Left colon (tissue), 2 donors: ENCODE data around the gene ASS1. TPM values are rescaled to one million over a fixed set of nuclear protein-coding genes. Genes with fewer than 3 reads are reported as not detected.

Source experiments
- ATAC-seq: fragments of 200-7000 bp; cut with Tn5 transposase; one replicate; pipeline ENCODE4 v1.9.1; 2020; ENCODE audit warnings: mild to moderate bottlenecking, moderate library complexity
- DNase-seq, 2 donors: peaks; one replicate each; pipeline ENCODE4 v3.0.0-alpha.2; 2020
- intact Hi-C, 2 donors: fragments of 100-400 bp; cut with DNase I in 1 of 2; cut with micrococcal nuclease in 1 of 2; formaldehyde crosslinking; loops; one replicate each; pipeline versions ENCODE4 v1.11.2 to v1.14.0; 2022; cut with DNase I, micrococcal nuclease
- total RNA-seq, 2 donors: library from RNA; stranded (reverse); fragmentation: NEBNext Ultra II Directional; extraction: Animal tissue kit (Norgen Biotek cat#: 25700); gene quantifications; one replicate each; pipeline ENCODE4 v1.2.1, GENCODE V29; 2021
- donor health status: DM: no; HTN: no; CAD: no.
- donor health status: DM: yes; HTN: yes; CAD: no.

ASS1 gene
- total RNA-seq, 2 donors from 2014 or later: 264 to 515 TPM

DNA sequence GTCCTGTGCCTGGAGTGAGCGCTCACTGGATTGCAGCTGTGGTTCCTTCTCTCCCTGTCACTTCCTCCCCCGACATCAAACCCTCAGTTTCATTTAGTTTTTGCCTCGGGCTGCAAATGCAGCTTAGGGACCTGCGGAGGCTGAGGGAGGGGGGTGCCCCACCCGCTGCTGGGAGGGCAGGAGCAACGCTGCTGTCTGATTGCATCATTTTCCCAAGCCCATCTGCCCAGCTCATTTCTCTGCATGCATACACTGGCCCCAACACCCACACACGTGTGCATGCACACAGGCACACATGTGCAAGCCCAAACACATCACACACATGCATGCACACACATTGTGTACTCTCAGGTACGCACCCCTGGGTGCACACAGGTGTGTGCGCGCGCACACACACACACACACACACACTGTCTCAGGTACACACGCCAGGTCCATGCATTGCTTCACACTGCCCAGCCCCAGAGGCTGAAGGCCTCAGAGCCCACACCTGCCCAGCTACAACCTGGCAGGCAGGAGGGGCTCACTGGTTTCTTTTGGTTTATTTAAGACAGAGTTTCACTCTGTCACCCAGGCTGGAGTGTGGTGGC, 3.4 kb downstream of the ASS1 start:
- DNase-seq: no peak
- ATAC-seq: no peak
- intact Hi-C loops: no loop called here

DNA sequence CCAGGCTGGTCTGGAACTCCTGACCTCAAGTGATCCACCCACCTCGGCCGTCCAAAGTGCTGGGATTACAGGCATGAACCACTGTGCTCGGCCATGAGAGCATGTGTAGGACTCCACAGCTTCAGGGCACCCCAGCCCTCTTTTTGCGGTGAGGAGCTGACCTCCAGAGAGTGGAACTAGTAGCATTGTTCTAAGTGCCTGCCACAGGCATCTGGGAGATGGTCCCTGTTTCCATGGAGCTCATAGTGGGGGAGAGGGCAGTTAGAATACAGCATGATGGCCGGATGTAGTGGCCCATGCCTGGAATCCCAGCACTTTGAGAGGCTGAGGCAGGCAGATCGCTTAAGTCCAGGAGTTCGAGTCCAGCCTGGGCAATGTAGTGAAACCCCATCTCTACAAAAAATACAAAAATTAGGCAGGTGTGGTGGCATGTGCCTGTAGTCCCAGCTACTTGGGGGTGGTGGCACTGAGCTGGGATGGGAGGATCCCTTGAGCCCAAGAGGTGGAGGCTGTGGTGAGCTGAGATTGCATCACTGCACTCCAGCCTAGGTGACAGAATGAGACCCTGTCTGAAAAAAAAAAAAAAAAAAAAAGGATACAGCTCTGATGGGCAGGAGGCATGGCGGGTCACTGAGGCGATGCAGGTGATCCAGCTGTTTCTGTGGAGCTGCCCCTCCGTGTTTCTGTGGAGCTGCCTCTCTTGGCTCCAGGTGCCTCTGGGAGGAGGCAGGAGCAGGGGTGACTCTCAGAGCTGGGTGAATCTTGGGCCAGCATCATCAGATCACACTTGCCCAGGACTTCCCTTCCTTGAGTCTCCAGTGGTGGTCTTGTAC, 4.2 kb downstream of the ASS1 start:
- ATAC-seq (no peak), DNase-seq (no peak)
- intact Hi-C loops: no loop called here

DNA sequence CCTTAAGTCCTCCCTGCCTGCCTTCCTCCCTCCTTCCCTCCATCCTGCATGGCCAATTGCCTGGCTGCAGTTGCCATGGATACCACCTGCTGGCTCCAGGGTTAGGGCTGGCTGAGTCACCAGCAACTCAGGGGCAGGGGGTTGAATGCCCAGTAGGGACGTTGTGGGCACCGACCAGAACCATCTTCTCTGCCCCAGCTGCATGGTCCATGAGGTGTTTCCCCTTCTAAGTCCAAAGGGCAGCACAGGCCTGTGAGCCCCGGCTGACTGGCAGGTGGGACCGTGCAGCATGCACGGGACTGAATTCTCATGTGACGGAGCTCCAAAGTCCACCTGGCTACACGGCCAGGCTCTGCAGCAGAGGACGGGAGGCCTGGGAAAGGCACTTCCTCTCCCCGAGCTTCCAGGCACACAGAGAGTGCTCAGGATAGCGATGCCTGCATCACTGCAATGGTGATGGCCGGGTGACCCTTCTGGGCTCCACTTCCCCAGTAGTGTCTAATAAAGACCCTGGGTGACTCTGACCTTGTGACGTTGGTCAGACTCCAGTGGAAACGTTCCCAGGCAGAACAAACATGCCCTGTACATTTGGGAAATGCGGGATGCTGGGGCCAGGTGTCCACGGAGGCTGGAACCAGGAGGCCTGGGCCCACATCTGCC, 5.7 kb downstream of the ASS1 start:
- intact Hi-C loops: no loop called here
- DNase-seq (peak; percentile 81 to 88), ATAC-seq (peak; percentile 75)

DNA sequence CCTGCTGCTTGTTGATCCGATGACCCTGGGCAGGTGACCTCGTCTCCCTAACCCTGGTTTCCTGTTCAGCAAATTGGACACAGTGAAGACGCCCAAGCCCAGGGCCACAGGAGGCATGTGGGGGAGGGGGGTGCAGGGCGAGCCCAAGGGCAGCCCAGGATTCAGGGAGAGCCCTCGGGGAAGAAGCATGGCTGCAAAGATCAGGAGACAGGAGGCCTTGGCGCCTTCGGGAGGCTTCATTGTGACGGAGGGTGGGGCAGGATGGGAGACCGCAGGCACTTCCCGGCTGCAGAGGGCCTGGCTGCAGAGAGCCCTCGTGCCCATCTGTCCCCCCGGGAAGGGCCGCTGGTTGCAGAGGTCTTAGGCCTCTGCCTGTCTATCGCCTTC, 6.2 kb downstream of the ASS1 start:
- DNase-seq: peak; percentile 23 to 54
- intact Hi-C loops: no loop called here
- ATAC-seq: peak; percentile 40

DNA sequence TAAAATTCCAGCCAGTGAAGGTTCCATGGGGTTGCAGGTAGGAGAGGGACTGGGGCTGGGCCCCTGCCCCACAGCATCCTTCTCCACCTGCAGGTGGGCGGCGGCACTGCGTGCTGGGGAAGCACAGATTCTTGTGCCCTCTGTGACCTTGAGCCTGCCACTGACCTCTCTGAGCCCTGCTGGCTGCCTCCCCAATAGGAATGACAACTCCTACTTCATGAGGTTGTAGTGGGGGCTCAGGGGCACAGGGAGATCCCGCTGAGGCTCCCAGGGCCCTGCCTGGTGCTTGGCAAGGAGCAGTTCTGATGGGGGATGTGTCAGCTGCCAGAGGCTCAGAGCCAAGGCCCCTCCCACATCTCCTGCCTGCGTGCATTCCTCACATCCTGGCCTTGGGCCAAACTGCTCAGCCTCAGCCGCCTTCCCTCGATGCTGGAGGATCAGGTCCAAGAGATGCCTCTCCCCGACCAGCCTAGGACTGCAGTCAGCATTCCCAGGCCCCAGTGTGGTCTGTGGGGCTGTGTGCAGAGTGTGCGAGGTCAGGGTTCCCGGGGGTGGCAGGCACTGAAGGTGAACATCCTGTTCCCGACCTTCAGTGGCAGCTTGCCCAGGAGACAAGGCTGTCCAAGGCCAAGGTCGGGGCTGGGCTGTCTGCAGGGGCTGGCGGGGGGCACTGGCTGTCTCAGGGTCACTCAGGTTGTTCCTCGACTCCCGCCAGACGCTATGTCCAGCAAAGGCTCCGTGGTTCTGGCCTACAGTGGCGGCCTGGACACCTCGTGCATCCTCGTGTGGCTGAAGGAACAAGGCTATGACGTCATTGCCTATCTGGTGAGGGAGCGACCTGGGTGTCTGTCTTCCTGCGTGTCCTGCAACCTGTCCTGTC, 7.0 kb downstream of the ASS1 start:
- ATAC-seq: peak; percentile 75
- DNase-seq: peak; percentile 91 to 93
- intact Hi-C loops: no loop called here

DNA sequence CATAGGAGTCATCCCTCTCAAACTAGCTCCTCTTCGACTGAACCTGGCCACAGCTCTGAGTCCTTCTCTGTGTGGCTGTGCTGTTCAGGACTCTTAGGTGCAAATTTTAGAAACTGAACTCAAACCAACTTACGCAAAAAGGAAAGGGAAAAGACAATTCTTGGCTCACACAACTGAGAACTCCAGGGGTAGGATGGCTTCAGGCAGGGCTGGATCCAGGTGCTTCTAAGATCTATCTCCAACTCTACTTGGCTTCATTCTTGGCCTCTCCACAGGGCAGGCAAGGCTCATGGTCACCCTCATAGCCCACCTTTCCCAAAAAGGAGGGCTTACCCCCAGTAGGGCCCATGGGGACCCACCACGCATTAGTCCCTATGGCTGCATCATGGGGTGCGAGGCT, 8.1 kb downstream of the ASS1 start:
- DNase-seq (no peak), ATAC-seq (no peak)
- intact Hi-C loops: no loop called here

DNA sequence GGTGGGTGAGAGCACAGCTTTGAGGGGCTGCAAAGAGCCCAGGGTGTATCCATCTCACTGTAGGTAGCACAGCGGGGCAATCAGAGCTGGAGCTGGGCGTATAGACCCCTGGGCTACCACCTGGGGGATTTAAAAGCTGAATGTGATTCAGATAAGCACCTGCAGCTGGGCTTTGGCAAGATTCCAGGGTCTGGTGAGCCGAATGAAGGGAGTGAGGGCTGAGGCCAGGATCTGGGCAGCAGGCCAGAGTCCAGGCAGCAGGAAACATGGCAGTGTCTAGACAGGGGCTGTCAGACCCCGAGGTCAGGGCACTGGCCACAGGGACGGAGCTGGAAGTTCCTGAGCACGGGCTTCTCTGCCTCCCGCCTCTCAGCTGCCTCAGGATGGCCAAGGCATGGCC, 8.7 kb downstream of the ASS1 start:
- ATAC-seq (no peak), DNase-seq (peak; percentile 52 to 65)
- intact Hi-C loops: no loop called here

DNA sequence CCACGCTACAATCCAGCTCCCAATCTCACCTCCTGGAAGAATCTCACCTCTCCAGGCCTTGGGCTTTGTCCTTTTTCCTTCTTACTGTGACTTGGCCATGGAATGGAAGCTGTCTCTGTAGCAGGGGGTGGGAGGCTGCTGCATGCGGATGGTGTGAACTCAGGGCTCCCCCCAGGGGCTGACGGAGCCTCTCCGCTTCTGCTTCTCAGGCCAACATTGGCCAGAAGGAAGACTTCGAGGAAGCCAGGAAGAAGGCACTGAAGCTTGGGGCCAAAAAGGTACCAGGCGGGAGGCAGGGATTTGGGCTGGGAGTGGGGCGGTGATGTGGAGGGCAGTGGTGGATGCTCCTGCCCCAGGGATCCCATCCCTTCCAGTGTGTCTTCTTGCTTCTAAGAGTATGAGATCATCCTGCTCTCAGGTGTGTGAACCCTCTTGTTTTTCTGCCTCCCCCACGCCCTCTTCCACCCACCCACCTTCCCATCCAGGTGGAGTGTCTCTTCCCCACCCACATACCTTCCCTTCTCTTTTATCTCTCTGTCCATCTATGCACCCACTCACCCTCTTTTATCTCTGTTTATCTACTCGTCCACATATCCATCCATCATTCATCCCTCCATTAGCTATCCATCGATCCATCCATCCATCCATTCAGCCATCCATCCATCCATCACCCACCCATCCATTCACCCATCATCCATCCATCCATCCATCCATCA, 9.5 kb downstream of the ASS1 start:
- ATAC-seq (no peak), DNase-seq (no peak)
- intact Hi-C loops: no loop called here

DNA sequence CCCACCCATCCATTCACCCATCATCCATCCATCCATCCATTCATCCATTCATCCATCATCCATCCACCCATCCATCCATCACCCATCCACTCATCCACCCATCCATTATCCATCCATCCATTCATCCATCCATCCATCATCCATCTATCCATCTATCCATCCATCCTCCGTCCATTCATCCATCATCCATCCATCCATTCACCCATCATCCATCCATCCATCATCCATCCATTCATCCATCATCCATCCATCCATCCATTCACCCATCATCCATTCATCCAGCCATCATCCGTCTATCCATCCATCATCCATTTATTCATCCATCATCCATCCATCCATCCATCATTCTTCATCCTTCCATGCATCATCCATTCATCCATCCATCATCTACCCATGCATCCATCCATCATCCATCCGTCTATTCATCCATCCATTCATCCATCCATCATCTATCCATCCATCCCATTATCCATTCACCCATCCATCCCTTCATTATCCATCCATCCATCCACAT, 10.1 kb downstream of the ASS1 start:
- intact Hi-C loops: no loop called here
- ATAC-seq: no peak
- DNase-seq: no peak

DNA sequence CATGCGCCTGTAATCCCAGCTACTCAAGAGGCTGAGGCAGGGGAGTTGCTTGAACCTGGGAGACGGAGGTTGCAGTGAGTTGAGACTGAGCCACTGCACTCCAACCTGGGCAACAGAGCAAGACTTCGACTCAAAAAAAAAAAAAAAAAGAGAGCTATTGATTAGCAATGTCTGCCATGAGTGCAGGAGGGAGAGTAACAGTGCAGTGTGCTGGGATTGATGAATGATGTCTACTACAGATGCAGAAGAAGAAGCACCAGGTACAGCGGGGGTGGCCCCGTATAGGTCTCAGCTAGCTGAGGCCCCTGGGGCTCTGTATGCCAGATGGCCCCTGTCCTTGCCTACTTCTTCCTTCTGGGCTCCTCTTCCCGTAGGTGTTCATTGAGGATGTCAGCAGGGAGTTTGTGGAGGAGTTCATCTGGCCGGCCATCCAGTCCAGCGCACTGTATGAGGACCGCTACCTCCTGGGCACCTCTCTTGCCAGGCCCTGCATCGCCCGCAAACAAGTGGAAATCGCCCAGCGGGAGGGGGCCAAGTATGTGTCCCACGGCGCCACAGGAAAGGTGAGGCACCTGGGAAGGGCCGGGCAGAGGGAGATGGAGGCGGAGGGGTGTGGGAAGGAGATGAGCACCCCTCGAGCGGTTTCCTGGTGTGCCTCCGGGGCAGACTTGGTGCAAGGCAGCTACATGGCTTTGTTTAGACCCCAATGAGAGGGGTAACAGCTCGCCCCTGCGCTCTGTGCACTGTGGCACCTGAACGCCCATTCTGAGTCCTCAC, 13.5 kb downstream of the ASS1 start:
- no peak for ATAC-seq
- intact Hi-C loops: no loop called here
- DNase-seq: no peak

DNA sequence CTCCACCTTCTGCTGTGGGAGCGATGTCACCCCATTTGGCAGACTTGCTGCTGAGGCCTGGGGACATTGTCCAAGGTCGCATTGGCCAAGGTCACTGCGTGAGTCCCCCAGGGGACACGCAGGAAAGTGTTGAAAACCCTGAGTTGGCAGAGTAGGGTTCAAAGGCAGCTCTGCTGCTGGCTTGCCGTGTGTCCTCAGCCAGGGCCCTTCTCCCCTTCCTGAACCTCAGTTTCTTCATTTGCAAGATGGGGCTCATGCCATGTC, 14.0 kb downstream of the ASS1 start:
- DNase-seq (no peak), ATAC-seq (no peak)
- intact Hi-C loops: no loop called here

DNA sequence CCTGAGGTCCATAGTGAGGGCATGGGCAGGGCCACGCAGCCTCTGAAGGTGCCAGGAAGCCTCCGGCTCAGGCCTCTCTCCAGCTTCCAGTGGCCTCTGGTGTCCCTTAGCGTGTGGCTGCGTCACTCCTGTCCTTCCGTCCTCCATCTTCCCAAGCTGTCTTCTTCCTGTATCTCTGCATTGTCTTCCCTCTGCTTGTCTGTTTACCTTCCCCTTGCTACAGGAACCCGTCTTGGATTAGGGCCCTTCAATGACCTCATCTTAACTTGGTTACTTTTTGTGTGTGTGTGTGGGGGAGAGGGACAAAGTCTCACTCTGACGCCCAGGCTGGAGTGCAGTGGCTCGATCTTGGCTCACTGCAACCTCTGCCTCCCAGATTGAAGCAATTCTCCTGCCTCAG, 14.4 kb downstream of the ASS1 start:
- intact Hi-C loops: no loop called here
- DNase-seq: no peak
- peak; percentile 29 for ATAC-seq

DNA sequence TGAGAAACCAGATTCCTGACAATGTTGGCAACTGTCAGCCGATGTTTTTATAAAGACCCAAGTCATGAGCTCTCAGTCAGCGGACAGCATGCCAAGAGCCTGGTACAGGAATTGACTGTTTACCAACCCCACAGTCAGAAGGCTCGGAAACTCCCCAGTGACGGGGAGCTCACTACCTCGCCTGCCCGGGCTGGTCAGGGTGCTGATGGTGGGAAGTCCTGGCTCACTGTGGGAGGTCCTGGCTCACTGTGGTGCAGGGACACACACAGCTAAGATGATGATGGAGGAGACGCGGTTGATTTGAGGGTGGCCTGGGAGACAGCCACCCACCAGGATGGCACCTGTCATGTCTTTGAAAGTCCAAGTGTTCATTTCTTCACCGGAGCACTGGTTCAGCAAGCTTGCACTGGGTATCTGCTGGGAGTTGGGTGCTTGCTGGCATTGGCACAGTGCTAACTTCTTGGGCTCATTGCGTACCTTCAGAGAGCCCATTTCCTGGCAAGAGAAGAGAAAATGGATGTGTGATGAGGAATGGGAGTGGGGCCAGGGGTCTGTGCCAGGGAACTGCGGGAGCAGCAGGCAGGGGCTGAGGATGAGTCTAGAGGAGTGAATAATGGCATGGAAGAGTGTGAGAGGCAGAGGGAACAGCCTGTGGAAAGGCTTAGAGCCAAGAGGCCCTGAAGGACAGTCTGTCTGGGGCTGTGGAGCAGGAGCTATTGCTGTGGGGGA, 15.3 kb downstream of the ASS1 start:
- intact Hi-C loops: loop anchor here (5.0 kb wide), 1 partner anchor 222 kb away; no protein-coding TSS in a partner anchor
- ATAC-seq: no peak
- no peak for DNase-seq

DNA sequence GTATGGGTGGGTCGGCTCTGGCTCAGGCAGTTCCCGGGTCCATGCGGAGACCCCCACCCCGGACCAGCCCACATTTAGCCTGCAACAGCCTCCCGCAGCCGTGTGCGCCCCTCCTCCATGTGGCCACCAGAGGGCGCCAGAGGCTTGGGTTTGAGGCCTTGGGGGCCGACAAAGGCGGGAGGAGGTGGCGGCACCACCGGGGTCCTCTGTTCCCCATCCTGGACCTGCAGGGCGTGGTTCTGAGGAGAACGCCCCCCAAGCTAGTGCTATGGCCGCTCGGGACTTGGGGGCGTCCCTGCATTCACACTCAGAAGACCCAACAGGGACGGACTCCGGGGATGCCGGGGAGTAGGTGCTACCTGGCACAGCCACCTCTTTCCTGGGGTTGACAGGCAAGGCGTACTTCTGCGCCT, 16.5 kb downstream of the ASS1 start:
- DNase-seq (peak in 1 of 2 donors; percentile 73), ATAC-seq (peak; percentile 58)
- intact Hi-C loops: loop anchor here (5.0 kb wide), 1 partner anchor 221 kb away; no protein-coding TSS in a partner anchor

DNA sequence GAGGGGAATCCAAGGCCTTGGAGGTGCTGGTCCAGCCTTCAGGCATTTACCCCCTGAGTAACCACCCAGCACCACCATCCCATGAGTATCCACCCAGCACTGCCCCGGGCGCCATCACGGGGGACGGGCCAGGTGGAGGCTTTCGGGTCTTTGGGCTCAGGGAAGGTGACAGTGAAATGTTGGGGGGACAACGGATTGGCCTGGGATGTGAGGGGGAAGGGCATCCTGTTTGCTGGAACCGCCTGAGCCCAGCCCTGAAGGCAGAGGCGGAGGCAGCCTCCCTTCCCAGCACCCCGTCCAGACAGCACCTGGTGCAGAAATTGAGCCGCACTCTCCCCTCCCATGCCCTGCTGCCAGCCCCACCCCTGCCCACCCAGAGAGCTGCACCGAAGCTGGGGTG, 17.0 kb downstream of the ASS1 start:
- no peak for ATAC-seq
- no peak for DNase-seq
- intact Hi-C loops: loop anchor here (5.0 kb wide), 1 partner anchor 221 kb away; no protein-coding TSS in a partner anchor

DNA sequence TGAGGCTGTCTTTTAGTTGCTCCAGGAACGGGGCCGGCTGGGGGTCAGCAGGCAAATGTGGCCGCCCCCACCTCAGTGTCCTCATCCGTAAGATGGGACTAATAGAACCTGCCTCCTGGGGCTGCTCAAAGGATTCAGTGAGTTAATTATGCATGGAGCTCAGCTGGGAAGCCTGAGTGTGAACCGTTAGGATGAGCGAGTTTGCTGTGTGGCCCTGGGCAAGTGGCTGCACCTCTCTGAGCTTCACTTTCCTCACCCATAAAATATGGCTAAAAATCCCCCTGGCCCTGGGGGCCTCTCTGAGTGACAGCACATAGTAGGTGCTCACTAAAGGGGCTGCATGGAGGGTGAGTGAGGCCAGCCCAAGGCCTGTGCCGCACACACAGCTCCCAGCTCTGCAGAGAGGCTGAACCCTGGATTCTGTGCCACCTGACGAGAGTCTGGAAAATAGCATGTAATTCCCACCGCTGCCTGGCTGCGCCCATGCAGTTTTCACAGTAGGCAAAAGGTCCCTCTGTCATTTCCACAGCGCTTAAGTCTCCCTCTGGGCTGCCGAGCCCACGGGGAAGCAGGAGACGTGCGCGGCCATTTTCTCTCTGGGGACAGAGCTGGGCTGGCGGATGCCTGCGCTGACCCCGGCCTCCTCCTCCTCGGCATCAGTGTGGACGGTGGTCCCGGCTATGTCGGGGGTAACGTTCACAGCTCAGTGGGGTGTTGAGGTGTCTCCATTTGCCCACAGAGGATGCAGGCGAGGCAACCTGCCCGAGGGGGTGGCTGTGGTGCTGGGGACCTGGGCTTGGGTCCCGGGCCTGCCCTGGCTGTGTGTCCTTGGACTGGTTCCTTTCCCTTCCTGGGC, 18.2 kb downstream of the ASS1 start:
- ATAC-seq (no peak), DNase-seq (no peak)
- intact Hi-C loops: loop anchor here (5.0 kb wide), 1 partner anchor 219 kb away; no protein-coding TSS in a partner anchor
